Thymus (tissue), 2 donors: ENCODE data around the gene SPSB3. TPM values are rescaled to one million over a fixed set of nuclear protein-coding genes. Genes with fewer than 3 reads are reported as not detected.

Experiments
- polyA plus RNA-seq: library from polyadenylated mRNA; stranded (reverse); fragments of 200-250 nt; gene quantifications from one replicate; pipeline ENCODE4 v1.2.3, GENCODE V29; 2013
- total RNA-seq: library from RNA; stranded (reverse); fragments of 120-200 nt; gene quantifications from one replicate; pipeline ENCODE4 v1.2.4, GENCODE V29; 2013
- donor health status: healthy.

The SPSB3 gene
- total and polyA plus RNA-seq, 2 donors: 68.1 to 282 TPM

Other genes starting within 250 kb of the SPSB3 start
- 10.3 TPM for gene TMEM204, start 248.9 kb downstream of the SPSB3 start, total RNA-seq
- gene TMEM204, start 248.9 kb downstream of the SPSB3 start, polyA plus RNA-seq: 29.3 TPM
- 8.5 TPM for gene IFT140, start 170.5 kb downstream of the SPSB3 start, total RNA-seq
- gene IFT140, start 170.5 kb downstream of the SPSB3 start, polyA plus RNA-seq: 12.0 TPM
- 4.7 TPM for gene CRAMP1, start 170.2 kb downstream of the SPSB3 start, total RNA-seq
- gene CRAMP1, start 170.2 kb downstream of the SPSB3 start, polyA plus RNA-seq: 12.2 TPM
- 35.1 TPM for gene JPT2, start 104.3 kb downstream of the SPSB3 start, total RNA-seq
- 31.4 TPM for gene JPT2, start 104.3 kb downstream of the SPSB3 start, polyA plus RNA-seq
- 36.0 TPM for gene MAPK8IP3, start 76.4 kb downstream of the SPSB3 start, total RNA-seq
- 129 TPM for gene MAPK8IP3, start 76.4 kb downstream of the SPSB3 start, polyA plus RNA-seq
- gene NME3, start 11.0 kb downstream of the SPSB3 start, total RNA-seq: 34.7 TPM
- gene NME3, start 11.0 kb downstream of the SPSB3 start, polyA plus RNA-seq: 163 TPM
- 6.1 TPM for gene EME2, start 9.8 kb downstream of the SPSB3 start, total RNA-seq
- 13.1 TPM for gene EME2, start 9.8 kb downstream of the SPSB3 start, polyA plus RNA-seq
- 103 TPM for gene MRPS34, start 9.4 kb downstream of the SPSB3 start, total RNA-seq
- 101 TPM for gene MRPS34, start 9.4 kb downstream of the SPSB3 start, polyA plus RNA-seq
- 73.9 TPM for gene NUBP2, start 389 bp upstream of the SPSB3 start, total RNA-seq
- gene NUBP2, start 389 bp upstream of the SPSB3 start, polyA plus RNA-seq: 80.6 TPM
- gene IGFALS, start 11.1 kb upstream of the SPSB3 start, total RNA-seq: 4.0 TPM
- 1.9 TPM for gene IGFALS, start 11.1 kb upstream of the SPSB3 start, polyA plus RNA-seq
- 51.6 TPM for gene HAGH, start 44.3 kb upstream of the SPSB3 start, total RNA-seq
- gene HAGH, start 44.3 kb upstream of the SPSB3 start, polyA plus RNA-seq: 69.5 TPM
- gene FAHD1, start 44.6 kb upstream of the SPSB3 start, total RNA-seq: 22.5 TPM
- 23.6 TPM for gene FAHD1, start 44.6 kb upstream of the SPSB3 start, polyA plus RNA-seq
- 1.1 TPM for gene MEIOB, start 89.6 kb upstream of the SPSB3 start, total RNA-seq
- 1.3 TPM for gene MEIOB, start 89.6 kb upstream of the SPSB3 start, polyA plus RNA-seq
- gene HS3ST6, start 135.8 kb upstream of the SPSB3 start, total RNA-seq: 0.38 TPM
- gene HS3ST6, start 135.8 kb upstream of the SPSB3 start, polyA plus RNA-seq: 1.3 TPM
- gene MSRB1, start 160.6 kb upstream of the SPSB3 start, total RNA-seq: 10.7 TPM
- gene MSRB1, start 160.6 kb upstream of the SPSB3 start, polyA plus RNA-seq: 44.2 TPM
- gene RPL3L, start 172.1 kb upstream of the SPSB3 start, total RNA-seq: not detected
- gene RPL3L, start 172.1 kb upstream of the SPSB3 start, polyA plus RNA-seq: 0.66 TPM
- 103 TPM for gene NDUFB10, start 177.0 kb upstream of the SPSB3 start, total RNA-seq
- gene NDUFB10, start 177.0 kb upstream of the SPSB3 start, polyA plus RNA-seq: 129 TPM
- 2,266 TPM for gene RPS2, start 182.3 kb upstream of the SPSB3 start, total RNA-seq
- gene RPS2, start 182.3 kb upstream of the SPSB3 start, polyA plus RNA-seq: 2,485 TPM
- not detected for gene RNF151, start 184.3 kb upstream of the SPSB3 start, total RNA-seq
- 0.82 TPM for gene RNF151, start 184.3 kb upstream of the SPSB3 start, polyA plus RNA-seq
- 28.4 TPM for gene TBL3, start 189.5 kb upstream of the SPSB3 start, total RNA-seq
- gene TBL3, start 189.5 kb upstream of the SPSB3 start, polyA plus RNA-seq: 52.3 TPM
- 2.2 TPM for gene NOXO1, start 198.9 kb upstream of the SPSB3 start, total RNA-seq
- 5.7 TPM for gene NOXO1, start 198.9 kb upstream of the SPSB3 start, polyA plus RNA-seq
- gene GFER, start 201.6 kb upstream of the SPSB3 start, total RNA-seq: 16.1 TPM
- 28.0 TPM for gene GFER, start 201.6 kb upstream of the SPSB3 start, polyA plus RNA-seq
- 1.2 TPM for gene SYNGR3, start 207.4 kb upstream of the SPSB3 start, total RNA-seq
- 2.7 TPM for gene SYNGR3, start 207.4 kb upstream of the SPSB3 start, polyA plus RNA-seq
- gene ZNF598, start 227.2 kb upstream of the SPSB3 start, total RNA-seq: 5.7 TPM
- 46.2 TPM for gene ZNF598, start 227.2 kb upstream of the SPSB3 start, polyA plus RNA-seq
- gene NPW, start 237.2 kb upstream of the SPSB3 start, total RNA-seq: 0.66 TPM
- gene NPW, start 237.2 kb upstream of the SPSB3 start, polyA plus RNA-seq: 1.2 TPM
- gene NHERF2, start 244.3 kb upstream of the SPSB3 start, total RNA-seq: 6.3 TPM
- 23.4 TPM for gene NHERF2, start 244.3 kb upstream of the SPSB3 start, polyA plus RNA-seq